HG03439 (cell line): ENCODE data around the gene BACH2.
"Not testable (repeated sequence)": the region's sequence is repeated elsewhere in the genome, so short reads cannot be mapped to it uniquely, and the experiment has no call there.

Source experiments
- ATAC-seq: cut with Tn5 transposase; IDR thresholded peaks from one replicate; pipeline ENCODE4 v1.9.1; 2021; ENCODE audit warnings: mild to moderate bottlenecking, moderate library complexity; ENCODE audit not compliant: unreplicated experiment

BACH2 gene

GRCh38 chr6:90044182-90044832, 252.3 kb downstream of the BACH2 start:
- ATAC-seq, result no peak

- no peak for ATAC-seq
Observed at GRCh38 chr6:90040931-90041330, 255.7 kb downstream of the BACH2 start.

- ATAC-seq, result no peak
Observed at GRCh38 chr6:90039911-90040310, 256.7 kb downstream of the BACH2 start.

- no peak for ATAC-seq
Observed at GRCh38 chr6:90038961-90039653, 257.5 kb downstream of the BACH2 start.

- ATAC-seq, result no peak
Observed at GRCh38 chr6:90036963-90037362, 259.7 kb downstream of the BACH2 start.

GRCh38 chr6:90035047-90035723, 261.5 kb downstream of the BACH2 start:
- no peak for ATAC-seq

GRCh38 chr6:90033746-90034271, 262.8 kb downstream of the BACH2 start:
- no peak for ATAC-seq

GRCh38 chr6:90032489-90033212, 264.0 kb downstream of the BACH2 start:
- ATAC-seq, result not testable (repeated sequence)

- ATAC-seq, result no peak
Observed at GRCh38 chr6:90028995-90029635, 267.5 kb downstream of the BACH2 start.

- ATAC-seq, result no peak
Observed at GRCh38 chr6:90028066-90028778, 268.4 kb downstream of the BACH2 start.

- no peak for ATAC-seq
Observed at GRCh38 chr6:90026216-90026615, 270.4 kb downstream of the BACH2 start.

GRCh38 chr6:90025523-90026061, 271.1 kb downstream of the BACH2 start:
- ATAC-seq, result no peak

GRCh38 chr6:90024633-90025032, 272.0 kb downstream of the BACH2 start:
- ATAC-seq, result no peak

GRCh38 chr6:90021711-90022110, 274.9 kb downstream of the BACH2 start:
- ATAC-seq, result no peak

- no peak for ATAC-seq
Observed at GRCh38 chr6:90020746-90021145, 275.9 kb downstream of the BACH2 start.

- ATAC-seq, result no peak
Observed at GRCh38 chr6:90019216-90019615, 277.4 kb downstream of the BACH2 start.

- ATAC-seq, result no peak
Observed at GRCh38 chr6:90015883-90016282, 280.8 kb downstream of the BACH2 start.

- no peak for ATAC-seq
Observed at GRCh38 chr6:90008908-90009501, 287.6 kb downstream of the BACH2 start.

GRCh38 chr6:90008189-90008907, 288.3 kb downstream of the BACH2 start:
- ATAC-seq, result no peak
